WTC11 (cell line): ENCODE results near the gene PSG7.
"Not testable (repeated sequence)": the region's sequence is repeated elsewhere in the genome, so short reads cannot be mapped to it uniquely, and the experiment has no call there.

Source experiments
- STAT6 ChIP-seq: sonication (generic); formaldehyde crosslinking; conservative IDR thresholded peaks from 2 replicates; pipeline ENCODE4 v1.8.1; 2023; ENCODE audit warnings: mild to moderate bottlenecking, low read depth, missing genetic modification reagents, moderate library complexity
- USF1 ChIP-seq: sonication (generic); formaldehyde crosslinking; IDR thresholded peaks from 2 replicates; pipeline ENCODE4 v1.8.0; 2022; ENCODE audit warnings: mild to moderate bottlenecking, missing genetic modification reagents
- ZNF121 ChIP-seq: sonication (generic); formaldehyde crosslinking; IDR thresholded peaks from 2 replicates; pipeline ENCODE4 v1.8.0; 2023; ENCODE audit warnings: missing genetic modification reagents
- ZNF416 ChIP-seq: fragments of 250-450 bp; sonication (Bioruptor Pico); IDR thresholded peaks from 2 replicates; pipeline ENCODE4 v1.9.0; 2021; ENCODE audit warnings: mild to moderate bottlenecking, inconsistent platforms
- TF ChIP-seq, protein P1 (sequence below): fragments of 200-600 bp; IDR thresholded peaks from 2 replicates; pipeline ENCODE4 v1.8.0; 2022; ENCODE audit warnings: antibody characterized with exemption
- TF ChIP-seq, protein P2 (sequence below): sonication (generic); formaldehyde crosslinking; IDR thresholded peaks from 2 replicates; pipeline ENCODE4 v1.8.1; 2023; ENCODE audit warnings: mild to moderate bottlenecking, missing genetic modification reagents, moderate library complexity
- TF ChIP-seq, protein P3 (sequence below): sonication (generic); formaldehyde crosslinking; IDR thresholded peaks from 2 replicates; pipeline ENCODE4 v1.8.1; 2022; ENCODE audit warnings: low read depth, mild to moderate bottlenecking, moderate library complexity, missing genetic modification reagents, borderline replicate concordance

DNA sequence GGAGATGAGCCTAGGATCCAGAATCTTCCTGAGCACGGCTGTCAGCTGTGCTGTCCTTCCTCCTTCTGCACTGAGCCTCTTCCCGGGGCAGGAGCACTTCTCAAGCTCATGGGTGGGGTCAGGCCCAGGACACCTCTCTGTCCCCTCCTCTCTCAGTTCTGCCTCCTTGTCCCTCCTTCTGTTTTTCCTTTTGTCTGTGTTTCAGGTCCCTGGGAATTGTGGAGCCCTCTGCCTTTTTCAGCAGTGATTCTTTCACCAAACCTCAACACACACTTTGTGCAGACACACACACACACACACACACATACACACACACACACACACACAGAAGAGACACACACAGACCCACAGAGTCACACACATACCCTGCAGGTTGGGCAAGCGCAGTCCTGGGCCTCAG lies at the start of gene PSG7:
- not testable (repeated sequence) for TF ChIP-seq ZNF416, USF1, STAT6, ZNF121 (CRISPR knock-in tag)
- TF ChIP-seq, protein P1, sequence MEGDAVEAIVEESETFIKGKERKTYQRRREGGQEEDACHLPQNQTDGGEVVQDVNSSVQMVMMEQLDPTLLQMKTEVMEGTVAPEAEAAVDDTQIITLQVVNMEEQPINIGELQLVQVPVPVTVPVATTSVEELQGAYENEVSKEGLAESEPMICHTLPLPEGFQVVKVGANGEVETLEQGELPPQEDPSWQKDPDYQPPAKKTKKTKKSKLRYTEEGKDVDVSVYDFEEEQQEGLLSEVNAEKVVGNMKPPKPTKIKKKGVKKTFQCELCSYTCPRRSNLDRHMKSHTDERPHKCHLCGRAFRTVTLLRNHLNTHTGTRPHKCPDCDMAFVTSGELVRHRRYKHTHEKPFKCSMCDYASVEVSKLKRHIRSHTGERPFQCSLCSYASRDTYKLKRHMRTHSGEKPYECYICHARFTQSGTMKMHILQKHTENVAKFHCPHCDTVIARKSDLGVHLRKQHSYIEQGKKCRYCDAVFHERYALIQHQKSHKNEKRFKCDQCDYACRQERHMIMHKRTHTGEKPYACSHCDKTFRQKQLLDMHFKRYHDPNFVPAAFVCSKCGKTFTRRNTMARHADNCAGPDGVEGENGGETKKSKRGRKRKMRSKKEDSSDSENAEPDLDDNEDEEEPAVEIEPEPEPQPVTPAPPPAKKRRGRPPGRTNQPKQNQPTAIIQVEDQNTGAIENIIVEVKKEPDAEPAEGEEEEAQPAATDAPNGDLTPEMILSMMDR: not testable (repeated sequence)
- TF ChIP-seq, protein P2, sequence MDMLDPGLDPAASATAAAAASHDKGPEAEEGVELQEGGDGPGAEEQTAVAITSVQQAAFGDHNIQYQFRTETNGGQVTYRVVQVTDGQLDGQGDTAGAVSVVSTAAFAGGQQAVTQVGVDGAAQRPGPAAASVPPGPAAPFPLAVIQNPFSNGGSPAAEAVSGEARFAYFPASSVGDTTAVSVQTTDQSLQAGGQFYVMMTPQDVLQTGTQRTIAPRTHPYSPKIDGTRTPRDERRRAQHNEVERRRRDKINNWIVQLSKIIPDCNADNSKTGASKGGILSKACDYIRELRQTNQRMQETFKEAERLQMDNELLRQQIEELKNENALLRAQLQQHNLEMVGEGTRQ: not testable (repeated sequence)
- TF ChIP-seq, protein P3, sequence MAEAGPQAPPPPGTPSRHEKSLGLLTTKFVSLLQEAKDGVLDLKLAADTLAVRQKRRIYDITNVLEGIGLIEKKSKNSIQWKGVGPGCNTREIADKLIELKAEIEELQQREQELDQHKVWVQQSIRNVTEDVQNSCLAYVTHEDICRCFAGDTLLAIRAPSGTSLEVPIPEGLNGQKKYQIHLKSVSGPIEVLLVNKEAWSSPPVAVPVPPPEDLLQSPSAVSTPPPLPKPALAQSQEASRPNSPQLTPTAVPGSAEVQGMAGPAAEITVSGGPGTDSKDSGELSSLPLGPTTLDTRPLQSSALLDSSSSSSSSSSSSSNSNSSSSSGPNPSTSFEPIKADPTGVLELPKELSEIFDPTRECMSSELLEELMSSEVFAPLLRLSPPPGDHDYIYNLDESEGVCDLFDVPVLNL (CRISPR knock-in tag): not testable (repeated sequence)
